Lower leg skin (tissue), 3 donors: ENCODE measurements around the gene HFE.

Experiments
- POLR2A ChIP-seq, 2 donors: fragments of 450-650 bp; IDR thresholded peaks; one replicate each; pipeline ENCODE4 v1.6.1; 2016 to 2017; ENCODE audit warnings: antibody characterized with exemption in 2 of 2, mild to moderate bottlenecking in 1 of 2, moderate library complexity in 1 of 2
- TF ChIP-seq, protein P1 (sequence below), 3 donors: fragments of 450-650 bp; IDR thresholded peaks; one replicate each; pipeline ENCODE4 v1.5.1; 2016; ENCODE audit warnings: antibody characterized with exemption in 3 of 3, mild to moderate bottlenecking in 3 of 3, moderate library complexity in 2 of 3

DNA sequence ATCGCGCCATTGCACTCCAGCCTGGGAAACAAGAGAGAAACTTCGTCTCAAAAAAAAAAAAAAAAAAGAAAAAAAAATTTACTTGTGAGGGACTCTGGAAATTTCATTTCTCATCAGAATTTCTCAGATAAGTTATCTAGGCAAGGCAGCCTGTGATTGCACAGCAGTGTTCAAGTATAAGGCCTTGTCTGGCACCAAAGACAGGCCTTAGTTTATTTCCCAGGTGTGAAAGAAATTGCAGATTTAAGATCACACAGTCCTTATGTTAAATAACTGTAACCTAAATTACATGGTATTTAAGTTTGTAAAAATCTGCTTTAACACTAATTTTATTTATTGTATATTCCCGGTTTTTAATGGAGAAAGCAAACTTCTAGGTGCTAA, 34.8 kb downstream of the HFE start:
- TF ChIP-seq, protein P1, sequence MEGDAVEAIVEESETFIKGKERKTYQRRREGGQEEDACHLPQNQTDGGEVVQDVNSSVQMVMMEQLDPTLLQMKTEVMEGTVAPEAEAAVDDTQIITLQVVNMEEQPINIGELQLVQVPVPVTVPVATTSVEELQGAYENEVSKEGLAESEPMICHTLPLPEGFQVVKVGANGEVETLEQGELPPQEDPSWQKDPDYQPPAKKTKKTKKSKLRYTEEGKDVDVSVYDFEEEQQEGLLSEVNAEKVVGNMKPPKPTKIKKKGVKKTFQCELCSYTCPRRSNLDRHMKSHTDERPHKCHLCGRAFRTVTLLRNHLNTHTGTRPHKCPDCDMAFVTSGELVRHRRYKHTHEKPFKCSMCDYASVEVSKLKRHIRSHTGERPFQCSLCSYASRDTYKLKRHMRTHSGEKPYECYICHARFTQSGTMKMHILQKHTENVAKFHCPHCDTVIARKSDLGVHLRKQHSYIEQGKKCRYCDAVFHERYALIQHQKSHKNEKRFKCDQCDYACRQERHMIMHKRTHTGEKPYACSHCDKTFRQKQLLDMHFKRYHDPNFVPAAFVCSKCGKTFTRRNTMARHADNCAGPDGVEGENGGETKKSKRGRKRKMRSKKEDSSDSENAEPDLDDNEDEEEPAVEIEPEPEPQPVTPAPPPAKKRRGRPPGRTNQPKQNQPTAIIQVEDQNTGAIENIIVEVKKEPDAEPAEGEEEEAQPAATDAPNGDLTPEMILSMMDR (IDR thresholded peaks at IDR 0.05) = no peak
- TF ChIP-seq POLR2A (IDR thresholded peaks at IDR 0.05) = no peak
